Hepatic stellate cell (primary cell): ENCODE data around the gene IL18.
"Not testable (repeated sequence)": the region's sequence is repeated elsewhere in the genome, so short reads cannot be mapped to it uniquely, and the experiment has no call there.

Experiments used
- DNase-seq: peaks from one replicate; pipeline ENCODE4 v3.0.0; 2011; ENCODE audit warnings: low spot score

Gene IL18

GRCh38 chr11:112163875-112164685 lies at the start of gene IL18:
TSS of gene IL18 (minus strand) at chr11:112164094. CDS start at chr11:112155053, 9,041 bp downstream.
- DNase-seq, result no peak

GRCh38 chr11:112212710-112213109 lies 48.8 kb upstream of the IL18 start:
- no peak for DNase-seq

- no peak for DNase-seq
Observed at GRCh38 chr11:112212290-112212689, 48.4 kb upstream of the IL18 start.

- DNase-seq, result no peak
Observed at GRCh38 chr11:112211536-112211935, 47.6 kb upstream of the IL18 start.

GRCh38 chr11:112210890-112211289 lies 47.0 kb upstream of the IL18 start:
- DNase-seq, result no peak

GRCh38 chr11:112206071-112206470 lies 42.2 kb upstream of the IL18 start:
- no peak for DNase-seq

DNA sequence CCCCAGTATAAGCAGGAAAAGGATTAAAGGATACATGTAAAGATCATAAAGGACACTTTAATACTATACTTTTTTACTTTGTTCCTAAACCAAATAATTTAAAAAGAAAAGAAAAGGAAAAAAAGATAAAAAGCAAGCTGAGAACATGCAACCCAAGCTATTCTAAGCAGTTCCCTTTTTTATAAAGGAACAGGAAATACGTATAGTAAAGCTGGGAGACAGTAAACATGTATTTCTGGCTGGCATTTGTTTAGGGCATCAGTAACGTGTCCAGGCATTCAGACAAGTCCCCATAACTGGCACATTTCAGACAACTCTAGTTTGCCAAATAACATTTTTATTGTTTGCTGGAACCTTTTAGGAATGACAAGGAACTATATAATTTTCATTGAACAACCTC lies 36.4 kb upstream of the IL18 start:
- DNase-seq, result no peak

DNA sequence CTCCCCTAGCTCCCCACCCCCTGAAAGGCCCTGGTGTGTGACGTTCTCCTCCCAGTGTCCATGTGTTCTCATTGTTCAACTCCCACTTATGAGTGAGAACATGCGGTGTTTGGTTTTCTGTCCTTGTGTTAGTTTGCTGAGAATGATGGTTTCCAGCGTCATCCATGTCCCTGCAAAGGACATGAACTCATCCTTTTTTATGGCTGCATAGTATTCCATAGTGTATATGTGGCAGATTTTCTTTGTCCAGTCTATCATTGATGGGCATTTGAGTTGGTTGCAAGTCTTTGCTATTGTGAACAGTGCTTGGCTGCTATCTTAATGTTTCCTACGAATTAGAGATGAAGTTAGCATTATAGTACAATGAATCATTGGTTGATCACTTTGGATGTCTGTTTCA lies 35.2 kb upstream of the IL18 start:
- not testable (repeated sequence) for DNase-seq

GRCh38 chr11:112196519-112197087 lies 32.7 kb upstream of the IL18 start:
- no peak for DNase-seq

DNA sequence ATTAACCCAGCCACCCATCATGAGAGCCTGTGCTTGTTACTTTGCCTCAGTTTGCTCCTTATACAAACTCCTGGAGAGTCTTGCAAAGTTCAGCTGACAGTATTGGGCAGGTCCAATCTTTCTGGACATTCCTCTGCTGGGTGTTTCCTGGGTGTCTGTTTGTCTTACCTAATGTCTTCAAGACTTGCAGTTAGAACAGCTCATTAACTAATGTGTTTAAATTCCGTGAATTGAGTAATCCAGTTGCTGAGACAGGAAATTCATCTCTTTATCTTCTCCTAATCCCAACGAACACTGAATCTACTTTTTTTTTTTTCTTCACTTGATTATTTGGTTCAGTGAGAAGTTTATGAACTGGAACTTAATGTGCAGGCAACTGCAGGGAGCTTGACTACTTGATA lies 32.1 kb upstream of the IL18 start:
- no peak for DNase-seq

DNA sequence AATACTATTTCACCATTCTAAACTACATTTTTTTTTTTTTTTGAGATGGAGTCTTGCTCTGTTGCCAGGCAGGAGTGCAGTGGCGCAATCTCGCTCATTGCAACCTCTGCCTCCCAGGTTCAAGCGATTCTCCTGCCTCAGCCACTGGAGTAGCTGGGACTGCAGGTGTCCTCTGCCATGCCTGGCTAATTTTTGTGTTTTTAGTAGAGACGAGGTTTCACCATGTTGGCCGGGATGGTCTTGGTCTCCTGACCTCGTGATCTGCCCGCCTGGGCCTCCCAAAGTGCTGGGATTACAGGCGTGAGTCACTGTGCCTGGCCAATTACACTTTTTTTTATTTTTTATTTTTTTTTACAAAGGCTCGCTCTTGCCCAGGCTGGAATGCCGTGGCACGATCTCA lies 31.2 kb upstream of the IL18 start:
- not testable (repeated sequence) for DNase-seq

GRCh38 chr11:112186304-112186703 lies 22.4 kb upstream of the IL18 start:
- no peak for DNase-seq

- no peak for DNase-seq
Observed at GRCh38 chr11:112185883-112186282, 22.0 kb upstream of the IL18 start.

DNA sequence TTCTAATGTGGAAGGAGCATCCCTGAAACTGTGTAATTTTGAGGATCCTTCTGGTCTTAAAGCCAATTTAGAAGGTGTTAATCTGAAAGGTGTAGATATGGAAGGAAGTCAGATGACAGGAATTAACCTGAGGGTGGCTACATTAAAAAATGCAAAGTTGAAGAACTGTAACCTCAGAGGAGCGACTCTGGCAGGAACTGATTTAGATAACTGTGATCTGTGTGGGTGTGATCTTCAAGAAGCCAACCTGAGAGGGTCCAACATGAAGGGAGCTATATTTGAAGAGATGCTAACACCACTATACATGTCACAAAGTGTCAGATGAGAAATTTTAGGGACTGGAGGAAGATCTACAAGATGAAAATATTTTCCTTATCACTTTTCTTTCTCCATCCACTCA lies 19.0 kb upstream of the IL18 start:
- no peak for DNase-seq

- DNase-seq, result no peak
Observed at GRCh38 chr11:112179601-112180000, 15.7 kb upstream of the IL18 start.

DNA sequence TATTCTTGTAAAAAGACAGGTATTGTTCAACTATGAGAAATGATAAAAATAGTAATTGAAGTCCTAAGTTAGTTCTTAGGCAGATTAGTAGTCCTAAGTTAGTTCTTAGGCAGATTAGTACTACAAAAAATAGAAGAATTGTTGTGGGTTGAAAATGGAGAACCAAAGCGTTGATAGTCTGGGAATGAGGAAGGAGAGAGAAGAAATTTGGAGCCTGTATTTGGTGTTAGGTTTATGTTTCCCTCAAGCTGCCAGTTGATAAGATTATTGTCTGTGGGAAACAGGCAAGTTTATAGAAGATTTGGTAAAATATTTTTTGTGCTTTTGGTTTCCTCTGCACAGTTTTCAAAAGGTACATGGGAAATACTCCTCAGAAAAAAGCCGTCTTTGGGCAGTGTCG lies 15.0 kb upstream of the IL18 start:
- no peak for DNase-seq

DNA sequence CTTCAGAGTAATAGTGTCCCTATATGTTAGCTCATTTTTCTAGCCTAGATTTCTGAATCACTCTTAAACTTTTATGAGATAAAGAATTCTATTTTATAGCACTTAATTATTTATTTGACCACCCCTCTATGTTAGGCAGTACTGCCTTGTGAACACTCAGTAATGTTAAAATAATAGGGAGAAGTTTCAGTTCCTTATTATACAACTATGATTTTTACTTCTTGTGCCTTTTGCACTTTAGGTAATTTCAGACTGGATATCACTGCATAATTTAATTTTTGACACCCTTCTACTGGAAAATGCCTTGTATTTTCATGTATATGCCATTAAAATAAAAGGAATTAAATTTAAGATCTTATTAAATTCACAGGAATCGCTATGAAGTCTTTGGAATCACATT lies 14.5 kb upstream of the IL18 start:
- no peak for DNase-seq

DNA sequence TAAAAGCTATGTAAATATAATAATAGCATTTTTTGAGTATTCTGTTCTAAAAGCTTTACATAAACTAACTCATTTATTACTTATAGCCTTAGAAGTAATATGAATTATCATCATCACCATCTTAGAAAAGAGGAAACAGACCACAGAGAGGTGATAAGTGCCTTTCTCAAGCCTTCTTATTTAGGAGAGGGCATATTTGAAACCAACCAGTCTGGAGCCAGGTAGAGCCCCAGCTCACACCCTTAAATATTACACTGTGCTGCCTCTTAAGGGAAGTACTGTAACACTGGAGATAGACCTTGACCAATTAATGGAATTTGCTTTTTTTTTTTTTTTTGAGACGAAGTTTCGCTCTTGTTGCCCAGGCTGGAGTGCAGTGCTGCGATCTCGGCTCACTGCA lies 13.7 kb upstream of the IL18 start:
- no peak for DNase-seq

- DNase-seq, result no peak
Observed at GRCh38 chr11:112176077-112176476, 12.2 kb upstream of the IL18 start.

DNA sequence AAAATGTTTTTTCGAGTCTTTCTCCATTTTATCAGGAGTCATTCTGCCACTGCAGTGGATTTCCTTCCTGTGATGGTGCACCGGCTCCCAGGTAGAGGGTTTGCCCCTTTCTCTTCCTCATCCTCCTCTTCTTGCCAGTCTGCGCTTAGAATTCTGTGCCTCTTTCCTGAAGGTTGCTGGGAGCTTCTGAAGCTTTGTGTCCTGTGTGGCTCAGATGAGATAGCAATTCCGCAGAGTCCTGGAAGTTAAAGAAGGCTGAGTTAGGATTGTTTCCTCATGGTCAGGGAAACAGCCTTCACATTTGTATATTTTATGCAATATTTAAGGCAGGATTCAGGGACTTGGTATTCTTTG lies 11.7 kb upstream of the IL18 start:
- DNase-seq, result no peak

DNA sequence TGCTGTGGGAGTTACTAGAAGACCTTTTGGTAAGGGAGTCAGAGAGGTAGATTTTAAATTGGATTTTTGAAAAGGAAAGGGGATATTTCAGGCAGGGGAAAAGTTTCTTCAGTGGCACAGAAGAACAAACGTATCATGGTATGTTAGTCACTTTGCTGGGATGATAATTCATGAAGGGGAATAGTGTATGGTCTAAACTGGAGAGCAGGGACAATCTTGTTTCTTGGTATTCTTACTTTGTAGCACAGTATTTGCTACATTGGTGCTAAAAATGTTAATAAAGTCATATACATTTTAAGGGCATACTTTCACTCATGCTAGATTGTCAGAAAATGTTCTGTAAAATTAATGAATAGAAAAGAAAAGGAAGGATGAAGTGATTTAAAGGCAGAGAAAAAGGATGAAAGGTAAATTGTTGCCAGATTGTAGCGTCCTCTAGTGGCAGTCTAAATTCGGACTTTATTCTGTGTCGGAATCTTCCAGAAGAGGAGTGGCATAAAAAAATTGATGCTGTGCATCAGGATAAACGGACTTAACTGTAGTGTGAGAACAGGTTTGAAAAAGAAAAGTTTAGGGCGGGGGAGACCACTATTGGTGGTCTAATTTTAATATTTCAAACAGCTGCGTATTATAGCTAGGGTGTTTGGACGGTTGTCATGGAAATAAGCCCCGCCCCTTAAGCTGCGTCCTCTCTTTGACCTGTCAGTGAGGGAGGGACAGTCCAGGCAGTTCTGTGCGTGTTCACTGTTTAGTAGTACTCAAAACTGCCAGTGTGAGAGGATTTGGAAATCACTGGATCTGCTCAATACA lies 11.1 kb upstream of the IL18 start, which contains the start of gene BCO2:
Gene BCO2 (plus strand): TSS at position 724 of the 810 bp plus-strand sequence. CDS start 90 bp downstream, outside the sequence.
- DNase-seq, result peak; percentile 67

- DNase-seq, result no peak
Observed at GRCh38 chr11:112173152-112173551, 9.3 kb upstream of the IL18 start.
